Measurements from ENCODE around the gene MCC.
A peak's percentile ranks its signal among the peaks of the same experiment; 100 is the strongest.

Gene MCC

GRCh38 chr5:113294311-113295110 is 193.7 kb downstream of the MCC start:
- peak overlapping the region; percentile 38 for H3K4me3 ChIP-seq (ENCODE audit: low read depth, low read length)

DNA sequence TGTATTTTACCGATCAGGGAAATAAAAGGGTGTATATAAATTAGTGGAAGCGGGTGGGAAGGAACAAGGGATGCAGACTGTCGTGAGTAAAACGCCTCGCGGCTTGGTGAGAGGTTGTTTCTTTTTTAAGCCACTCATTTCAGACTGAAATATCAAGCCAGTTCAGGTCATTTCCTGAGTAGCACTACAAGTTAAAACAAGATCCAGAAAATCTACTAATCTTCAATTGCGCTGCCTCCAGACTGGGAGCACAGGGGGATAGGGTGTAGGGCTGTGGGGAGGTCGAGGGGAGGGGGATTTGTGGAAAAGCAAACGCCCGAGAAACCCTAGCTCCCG is 194.3 kb downstream of the MCC start:
- TF ChIP-seq, protein P1, sequence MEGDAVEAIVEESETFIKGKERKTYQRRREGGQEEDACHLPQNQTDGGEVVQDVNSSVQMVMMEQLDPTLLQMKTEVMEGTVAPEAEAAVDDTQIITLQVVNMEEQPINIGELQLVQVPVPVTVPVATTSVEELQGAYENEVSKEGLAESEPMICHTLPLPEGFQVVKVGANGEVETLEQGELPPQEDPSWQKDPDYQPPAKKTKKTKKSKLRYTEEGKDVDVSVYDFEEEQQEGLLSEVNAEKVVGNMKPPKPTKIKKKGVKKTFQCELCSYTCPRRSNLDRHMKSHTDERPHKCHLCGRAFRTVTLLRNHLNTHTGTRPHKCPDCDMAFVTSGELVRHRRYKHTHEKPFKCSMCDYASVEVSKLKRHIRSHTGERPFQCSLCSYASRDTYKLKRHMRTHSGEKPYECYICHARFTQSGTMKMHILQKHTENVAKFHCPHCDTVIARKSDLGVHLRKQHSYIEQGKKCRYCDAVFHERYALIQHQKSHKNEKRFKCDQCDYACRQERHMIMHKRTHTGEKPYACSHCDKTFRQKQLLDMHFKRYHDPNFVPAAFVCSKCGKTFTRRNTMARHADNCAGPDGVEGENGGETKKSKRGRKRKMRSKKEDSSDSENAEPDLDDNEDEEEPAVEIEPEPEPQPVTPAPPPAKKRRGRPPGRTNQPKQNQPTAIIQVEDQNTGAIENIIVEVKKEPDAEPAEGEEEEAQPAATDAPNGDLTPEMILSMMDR (IDR thresholded peaks at IDR 0.05; ENCODE audit: borderline replicate concordance, insufficient read depth, low read depth, low read length), result no peak
- peak overlapping the region; percentile 38 for H3K4me3 ChIP-seq (ENCODE audit: low read depth, low read length)

More at GRCh38 chr5:113294311-113295110, 193.7 kb downstream of the MCC start:
- TF ChIP-seq, protein P1 (IDR thresholded peaks at IDR 0.05; ENCODE audit: borderline replicate concordance, insufficient read depth, low read depth, low read length), result no peak

GRCh38 chr5:113293068-113293974 is 194.9 kb downstream of the MCC start:
- no peak overlapping the region for H3K4me3 ChIP-seq (ENCODE audit: low read depth, low read length)
- TF ChIP-seq, protein P1 (IDR thresholded peaks at IDR 0.05; ENCODE audit: borderline replicate concordance, insufficient read depth, low read depth, low read length), result no peak

- H3K4me3 ChIP-seq (ENCODE audit: low read depth, low read length), result no peak overlapping the region
- TF ChIP-seq, protein P1 (IDR thresholded peaks at IDR 0.05; ENCODE audit: borderline replicate concordance, insufficient read depth, low read depth, low read length), result no peak
These were observed 195.8 kb downstream of the MCC start for GRCh38 chr5:113292462-113292861.

DNA sequence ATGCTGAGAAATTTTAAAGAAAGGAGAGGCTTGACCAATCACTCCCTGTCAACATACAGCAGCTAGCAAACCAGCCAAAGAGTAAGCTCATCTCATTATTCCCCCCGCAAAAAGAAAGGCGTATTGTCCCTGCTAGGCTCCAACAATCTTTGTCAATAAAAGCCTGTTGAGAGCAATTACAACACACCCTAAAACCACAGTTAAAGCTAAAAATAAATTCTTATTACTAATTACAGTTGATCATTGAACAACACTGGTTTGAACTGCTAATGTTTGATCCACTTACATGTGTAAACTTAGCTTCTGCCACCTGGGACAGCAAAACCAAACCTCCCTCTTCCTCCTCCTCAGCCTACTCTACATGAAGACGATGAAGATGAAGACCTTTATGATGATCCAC is 204.7 kb downstream of the MCC start:
- H3K4me3 ChIP-seq (ENCODE audit: low read depth, low read length), result no peak overlapping the region
- TF ChIP-seq, protein P1 (IDR thresholded peaks at IDR 0.05; ENCODE audit: borderline replicate concordance, insufficient read depth, low read depth, low read length), result no peak

DNA sequence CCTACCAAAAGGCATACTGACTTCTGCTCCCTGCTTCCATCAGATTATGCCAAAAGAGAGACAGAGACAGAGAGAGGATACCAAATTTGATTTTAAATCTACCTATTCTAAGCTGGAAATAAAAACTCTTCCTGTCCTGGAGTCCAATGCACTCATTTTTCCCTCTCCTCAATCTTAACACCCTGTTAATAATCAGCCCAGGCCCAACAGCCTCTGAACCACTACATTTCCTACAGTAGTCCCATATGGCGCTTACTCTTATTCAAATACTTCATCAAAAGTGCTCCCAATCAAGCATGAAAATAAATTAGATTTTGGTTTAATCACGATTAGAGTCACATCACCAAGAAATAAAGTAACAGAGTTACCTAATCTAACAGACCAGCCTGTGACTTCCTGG is 205.8 kb downstream of the MCC start:
- no peak overlapping the region for H3K4me3 ChIP-seq (ENCODE audit: low read depth, low read length)
- TF ChIP-seq, protein P1 (IDR thresholded peaks at IDR 0.05; ENCODE audit: borderline replicate concordance, insufficient read depth, low read depth, low read length), result no peak
